ENCODE data around the gene ARHGDIA.

The ARHGDIA gene

DNA sequence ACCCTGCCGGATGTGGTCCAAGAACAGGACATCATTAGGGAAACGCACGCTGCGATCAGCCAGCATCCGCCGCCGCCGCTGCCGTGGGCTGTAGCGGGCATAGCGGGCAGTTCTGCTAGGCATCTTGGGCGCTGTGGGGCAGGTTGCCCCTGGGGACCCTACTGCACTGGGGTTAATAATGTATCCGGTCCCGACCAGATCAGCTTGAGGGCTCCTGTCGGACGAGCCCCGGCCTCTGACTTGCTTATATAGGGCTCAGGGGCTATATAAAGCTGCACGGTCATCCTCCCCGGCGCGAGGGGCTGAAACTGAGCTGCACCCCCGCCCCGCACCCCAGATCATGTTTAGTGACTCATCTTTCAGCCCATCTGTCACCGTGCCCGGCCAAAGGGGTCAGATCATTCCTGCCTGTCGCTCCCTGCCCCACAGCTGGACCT, 36.3 kb downstream of the ARHGDIA start, which contains the start of gene PPP1R27:
TSS of gene PPP1R27 (minus strand) at position 220 of the 437 bp plus-strand sequence. CDS start at position 123, 97 bp downstream.
- DNase-seq (ENCODE audit: low read depth, low spot score): no peak
- TF ChIP-seq, protein P1, sequence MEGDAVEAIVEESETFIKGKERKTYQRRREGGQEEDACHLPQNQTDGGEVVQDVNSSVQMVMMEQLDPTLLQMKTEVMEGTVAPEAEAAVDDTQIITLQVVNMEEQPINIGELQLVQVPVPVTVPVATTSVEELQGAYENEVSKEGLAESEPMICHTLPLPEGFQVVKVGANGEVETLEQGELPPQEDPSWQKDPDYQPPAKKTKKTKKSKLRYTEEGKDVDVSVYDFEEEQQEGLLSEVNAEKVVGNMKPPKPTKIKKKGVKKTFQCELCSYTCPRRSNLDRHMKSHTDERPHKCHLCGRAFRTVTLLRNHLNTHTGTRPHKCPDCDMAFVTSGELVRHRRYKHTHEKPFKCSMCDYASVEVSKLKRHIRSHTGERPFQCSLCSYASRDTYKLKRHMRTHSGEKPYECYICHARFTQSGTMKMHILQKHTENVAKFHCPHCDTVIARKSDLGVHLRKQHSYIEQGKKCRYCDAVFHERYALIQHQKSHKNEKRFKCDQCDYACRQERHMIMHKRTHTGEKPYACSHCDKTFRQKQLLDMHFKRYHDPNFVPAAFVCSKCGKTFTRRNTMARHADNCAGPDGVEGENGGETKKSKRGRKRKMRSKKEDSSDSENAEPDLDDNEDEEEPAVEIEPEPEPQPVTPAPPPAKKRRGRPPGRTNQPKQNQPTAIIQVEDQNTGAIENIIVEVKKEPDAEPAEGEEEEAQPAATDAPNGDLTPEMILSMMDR (IDR thresholded peaks at IDR 0.05; ENCODE audit: low read depth, low read length): no peak
- in situ Hi-C loops (cut with HindIII; ENCODE audit: low sequenced_read_pairs): no loop called here
- H3K4me3 ChIP-seq (ENCODE audit: low read depth, low read length): peak within 1 kb of the TSS; percentile 76

DNA sequence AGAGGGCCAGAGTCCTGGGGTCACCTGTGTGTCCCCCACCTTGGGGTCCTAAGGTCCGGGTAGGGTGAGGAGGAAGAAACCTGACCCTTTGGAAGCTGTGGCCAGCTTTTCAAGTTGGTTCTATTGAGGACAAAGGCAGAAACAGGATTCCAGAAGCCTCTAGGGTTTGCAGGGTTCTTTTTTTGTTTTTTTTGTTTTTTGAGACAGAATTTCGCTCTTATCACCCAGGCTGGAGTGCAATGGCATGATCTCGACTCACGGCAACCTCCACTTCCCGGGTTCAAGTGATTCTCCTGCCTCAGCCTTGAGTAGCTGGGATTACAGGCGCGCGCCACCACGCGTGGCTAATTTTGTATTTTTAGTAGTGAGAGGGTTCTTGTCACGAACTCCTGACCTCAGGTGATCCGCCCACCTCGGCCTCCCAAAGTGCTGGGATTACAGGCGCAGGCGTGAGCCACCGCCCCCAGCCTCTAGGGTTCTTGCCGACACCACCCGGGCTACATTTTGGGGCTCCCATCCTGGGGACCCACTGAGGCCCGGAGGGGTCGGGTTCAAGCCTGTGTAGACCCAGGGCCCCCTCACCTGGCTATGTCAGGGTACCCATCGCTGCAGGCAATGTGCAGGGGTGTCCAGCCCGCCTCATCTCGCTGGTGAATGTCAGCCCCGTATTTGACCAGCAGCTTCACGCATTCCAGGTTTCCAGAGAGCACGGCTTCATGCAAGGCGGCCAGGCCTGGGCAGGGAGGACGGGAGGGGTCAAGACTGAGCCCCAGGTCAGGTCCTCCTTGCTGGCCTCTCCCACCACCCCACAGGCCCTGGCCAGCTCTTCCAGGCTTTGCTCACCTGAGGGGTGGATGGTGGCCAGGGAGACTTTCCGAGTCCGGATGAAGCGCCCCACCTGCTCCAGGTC, 37.0 kb downstream of the ARHGDIA start:
- no peak for DNase-seq (ENCODE audit: low read depth, low spot score)
- TF ChIP-seq, protein P1 (IDR thresholded peaks at IDR 0.05; ENCODE audit: low read depth, low read length): no peak
- H3K4me3 ChIP-seq (ENCODE audit: low read depth, low read length): peak overlapping the region; percentile 76
- in situ Hi-C loops (cut with HindIII; ENCODE audit: low sequenced_read_pairs): no loop called here

DNA sequence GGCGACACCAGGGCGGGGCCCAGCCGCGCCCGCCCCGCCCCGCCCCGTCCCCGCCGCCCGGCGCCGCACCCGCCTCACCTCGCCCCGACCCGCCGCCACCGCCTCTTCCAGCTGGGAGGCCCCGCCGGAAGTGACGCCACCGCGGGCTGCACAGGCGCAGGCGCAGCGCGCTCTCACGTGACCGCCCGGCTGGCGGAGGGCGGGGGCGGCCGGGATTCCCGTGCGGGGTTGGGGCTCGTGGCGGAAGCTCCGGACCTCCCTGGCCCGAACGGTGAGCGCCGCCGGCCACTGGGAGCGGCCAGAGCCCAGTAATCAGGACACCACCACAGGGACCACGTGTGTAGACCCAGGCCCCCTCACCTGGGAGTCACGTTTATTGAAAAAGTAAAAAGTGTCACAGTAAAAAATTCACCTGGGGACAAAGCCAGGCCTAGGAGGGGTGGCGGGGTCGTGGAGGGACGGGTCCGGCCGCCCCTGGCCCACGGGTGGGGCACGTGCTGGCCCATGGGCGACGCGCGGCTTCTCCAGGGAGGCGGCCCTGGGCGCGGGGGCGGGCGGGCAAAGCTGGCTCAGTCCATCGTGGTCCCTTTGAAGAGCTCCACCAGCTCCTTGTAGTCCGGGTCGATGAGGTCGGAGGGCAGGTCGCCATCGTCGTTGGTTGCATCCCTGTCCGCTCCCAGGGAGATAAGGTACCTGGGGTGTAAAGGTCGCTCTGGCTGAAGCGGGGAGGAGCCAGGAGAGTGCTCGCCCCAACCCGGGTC, 37.8 kb downstream of the ARHGDIA start, which contains the start of gene MCRIP1:
TSS of gene MCRIP1 (minus strand) at position 132 of the 761 bp plus-strand sequence. CDS start 8,785 bp downstream, outside the sequence.
- TF ChIP-seq, protein P1 (IDR thresholded peaks at IDR 0.05; ENCODE audit: low read depth, low read length): no peak
- peak; percentile 93 for DNase-seq (ENCODE audit: low read depth, low spot score)
- in situ Hi-C loops (cut with HindIII; ENCODE audit: low sequenced_read_pairs): no loop called here

DNA sequence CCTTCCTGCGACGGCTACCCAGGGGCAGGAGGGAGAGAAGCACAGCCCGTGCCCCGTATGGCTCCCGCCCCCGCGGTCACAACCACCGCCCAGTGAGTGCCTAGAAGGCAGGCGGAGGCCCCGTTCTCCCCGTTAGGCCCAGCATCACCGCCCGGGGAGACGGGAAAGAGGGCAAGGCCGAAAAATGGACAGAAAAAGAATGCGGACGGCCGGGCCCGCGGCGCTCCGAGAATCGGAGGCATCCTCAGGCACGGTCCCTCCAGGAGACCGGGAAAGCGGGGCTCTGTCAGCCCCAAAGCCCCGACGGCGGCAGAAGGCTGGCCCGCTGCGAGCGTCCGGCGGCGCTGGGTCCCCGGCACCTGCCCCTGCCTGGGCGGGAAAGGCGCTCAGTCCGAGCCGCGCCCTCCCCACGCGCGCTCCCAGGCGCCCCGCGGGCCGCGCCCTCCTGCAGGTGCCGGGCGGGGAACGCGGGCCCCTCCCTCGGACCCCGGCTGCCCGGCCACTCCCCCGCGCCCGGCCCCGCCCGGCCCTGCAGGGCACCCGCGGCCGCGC, 38.5 kb downstream of the ARHGDIA start:
- peak overlapping the region; percentile 76 for H3K4me3 ChIP-seq (ENCODE audit: low read depth, low read length)
- TF ChIP-seq, protein P1 (IDR thresholded peaks at IDR 0.05; ENCODE audit: low read depth, low read length): no peak
- peak; percentile 29 for DNase-seq (ENCODE audit: low read depth, low spot score)
- in situ Hi-C loops (cut with HindIII; ENCODE audit: low sequenced_read_pairs): no loop called here

More for the DNA sequence above, 37.8 kb downstream of the ARHGDIA start, which contains the start of gene MCRIP1:
- H3K4me3 ChIP-seq (ENCODE audit: low read depth, low read length): peak within 1 kb of the TSS; percentile 76

DNA sequence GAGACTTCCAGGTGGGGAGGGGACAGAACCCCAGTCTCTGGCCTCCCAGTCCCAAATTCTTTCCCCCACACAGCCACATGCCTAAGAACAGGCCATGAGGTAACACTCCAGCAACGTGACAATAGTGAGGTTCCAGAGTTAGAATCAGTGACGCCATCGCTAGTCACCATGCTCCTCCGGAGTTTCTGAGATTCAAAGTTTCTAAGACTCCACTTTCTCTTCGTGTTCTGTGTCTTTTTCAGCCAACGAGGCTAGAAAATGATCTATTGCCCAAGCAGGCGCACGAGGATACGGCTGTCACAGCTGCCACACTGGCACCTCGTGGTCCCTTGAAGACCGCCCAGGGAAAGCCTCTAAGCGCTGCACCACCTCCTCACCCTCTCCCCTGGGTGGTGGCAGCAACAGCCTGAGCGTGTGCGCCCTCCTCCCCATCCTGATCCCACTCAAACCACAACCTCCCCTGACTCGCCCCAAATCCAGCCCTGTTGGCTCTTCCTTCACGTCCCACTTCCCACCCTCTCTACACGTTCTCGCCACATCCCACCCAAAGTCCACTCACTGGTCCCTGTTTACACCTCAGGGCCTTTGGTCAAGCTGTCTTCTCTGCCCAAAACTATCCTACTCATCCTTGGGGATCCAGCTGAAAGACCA, 39.1 kb downstream of the ARHGDIA start:
- in situ Hi-C loops (cut with HindIII; ENCODE audit: low sequenced_read_pairs): no loop called here
- peak; percentile 12 for DNase-seq (ENCODE audit: low read depth, low spot score)
- TF ChIP-seq, protein P1 (IDR thresholded peaks at IDR 0.05; ENCODE audit: low read depth, low read length): no peak
- peak overlapping the region; percentile 76 for H3K4me3 ChIP-seq (ENCODE audit: low read depth, low read length)

Data from astrocyte of the spinal cord (primary cell).